Stimulated activated CD8-positive, alpha-beta memory T cell treated with anti-CD3 and anti-CD28 coated beads, Interleukin-12 subunit alpha, Interleukin-12 subunit beta, amount 100 ng/mL, for 24 hours (primary cell): ENCODE results near the gene PPM1L.
"Not testable (repeated sequence)": the region's sequence is repeated elsewhere in the genome, so short reads cannot be mapped to it uniquely, and the experiment has no call there.

Experiments used
- DNase-seq: peaks from one replicate; pipeline ENCODE4 v3.0.0-alpha.2; 2020; ENCODE audit errors: extremely low read depth

Gene PPM1L

DNA sequence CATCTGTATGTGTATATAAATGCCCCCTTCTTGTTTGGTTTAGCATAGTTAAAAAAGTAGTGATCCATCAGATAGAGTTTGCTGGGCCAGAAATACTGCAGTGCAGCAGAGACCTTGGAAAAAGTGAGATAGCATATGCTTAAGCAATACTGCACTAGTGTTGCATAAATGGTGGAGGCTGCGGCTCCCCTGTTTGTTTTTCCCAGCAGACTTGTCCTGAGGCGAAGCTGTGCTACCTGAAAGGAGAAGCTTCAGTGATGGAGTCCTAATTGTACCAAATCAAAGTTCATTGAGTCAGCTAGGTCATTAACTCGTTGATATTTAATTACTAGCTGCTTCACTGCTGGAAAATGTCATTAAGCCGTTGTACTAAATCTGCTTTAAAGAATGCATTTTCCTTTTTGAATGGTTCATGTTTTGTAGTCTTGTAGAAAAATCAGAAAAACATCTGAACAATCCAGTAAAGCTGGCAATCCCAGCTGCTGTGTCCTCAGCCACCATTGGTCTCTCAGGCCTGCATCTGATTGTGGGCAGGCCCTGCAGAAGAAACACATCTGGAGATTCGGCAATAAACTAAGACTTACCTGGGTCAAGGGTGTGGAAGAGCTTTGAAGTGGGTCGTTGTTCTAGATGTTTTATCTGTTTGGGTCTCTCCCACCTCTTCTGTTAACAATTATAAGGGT, 179.5 kb downstream of the PPM1L start:
- DNase-seq: no peak

DNA sequence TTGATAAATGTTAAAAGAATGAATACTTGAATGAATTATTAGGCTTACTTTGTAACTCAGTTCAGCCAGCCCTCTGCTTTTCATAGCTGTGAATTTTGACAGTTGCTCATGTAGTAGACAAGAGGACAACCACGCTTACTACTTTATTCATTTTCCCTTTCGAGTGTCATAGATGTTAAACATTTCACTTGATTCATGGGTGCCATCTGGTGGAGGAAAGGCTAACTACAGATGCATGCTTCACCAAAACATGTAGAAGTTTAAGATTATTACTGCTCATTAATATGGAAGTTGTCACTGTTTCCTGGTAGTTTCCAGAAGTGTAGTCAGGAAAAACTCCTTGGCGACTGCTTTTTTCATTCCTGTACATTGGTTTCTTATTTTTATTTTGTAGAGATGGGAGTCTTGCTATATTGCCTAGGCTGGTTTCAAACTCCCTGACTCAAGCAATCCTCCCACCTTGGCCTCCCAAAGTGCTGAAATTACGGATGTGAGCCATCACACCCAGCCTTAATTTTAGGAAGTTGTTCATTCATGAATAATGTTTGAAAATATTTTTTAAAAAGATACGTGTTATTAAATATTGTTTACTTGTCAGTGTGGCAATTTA, 186.0 kb downstream of the PPM1L start:
- peak; percentile 11 for DNase-seq

- no peak for DNase-seq
These were observed 188.0 kb downstream of the PPM1L start for GRCh38 chr3:160943996-160944395.

GRCh38 chr3:160945336-160945735, 189.3 kb downstream of the PPM1L start:
- no peak for DNase-seq

DNA sequence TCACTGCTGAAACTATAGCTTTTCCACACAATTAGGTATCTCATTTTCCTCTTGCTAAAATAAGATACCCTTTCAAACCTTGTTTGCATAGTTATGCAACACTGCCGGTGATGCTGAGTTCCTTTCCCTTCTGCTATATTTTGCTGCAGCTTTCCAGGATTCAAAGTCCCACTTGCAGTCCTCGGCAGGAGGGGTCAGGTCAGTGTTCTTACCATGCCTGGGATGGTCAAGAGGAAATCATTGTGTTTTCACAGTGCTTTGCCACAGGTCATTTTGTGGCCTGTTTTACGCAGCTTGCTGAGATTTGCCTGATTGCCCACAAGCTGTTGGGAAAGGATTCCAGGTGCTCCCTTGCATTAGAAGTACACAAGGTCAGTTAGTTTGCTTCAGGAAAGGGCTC, 192.2 kb downstream of the PPM1L start:
- no peak for DNase-seq

- no peak for DNase-seq
These were observed 193.4 kb downstream of the PPM1L start for GRCh38 chr3:160949460-160949859.

- DNase-seq: no peak
These were observed 194.5 kb downstream of the PPM1L start for GRCh38 chr3:160950542-160950941.

- DNase-seq: no peak
These were observed 194.9 kb downstream of the PPM1L start for GRCh38 chr3:160950954-160951353.

- no peak for DNase-seq
These were observed 195.8 kb downstream of the PPM1L start for GRCh38 chr3:160951642-160952487.

- DNase-seq: no peak
These were observed 197.7 kb downstream of the PPM1L start for GRCh38 chr3:160953686-160954085.

GRCh38 chr3:160956785-160957184, 200.8 kb downstream of the PPM1L start:
- DNase-seq: no peak

GRCh38 chr3:160960568-160960967, 204.5 kb downstream of the PPM1L start:
- no peak for DNase-seq

- no peak for DNase-seq
These were observed 207.9 kb downstream of the PPM1L start for GRCh38 chr3:160963949-160964348.

DNA sequence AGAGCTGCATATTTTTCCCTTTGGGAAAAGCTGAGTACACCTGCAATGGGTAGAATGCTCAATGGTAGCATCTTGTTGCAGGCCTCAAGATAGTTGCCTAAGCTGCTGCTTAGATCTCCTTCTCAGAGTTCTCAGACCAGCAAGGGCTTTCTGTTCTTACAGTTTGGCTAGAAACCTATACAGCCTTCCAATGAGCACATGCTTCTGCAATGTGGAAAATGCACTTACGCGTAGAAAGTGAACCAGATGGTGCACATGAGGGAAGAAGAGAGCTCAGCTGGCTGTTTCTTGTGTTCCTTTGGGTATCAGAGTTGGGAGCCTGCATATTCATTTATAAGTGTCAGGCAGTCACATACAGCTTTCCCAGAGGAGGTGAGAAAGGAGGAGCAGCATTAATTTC, 212.7 kb downstream of the PPM1L start:
- DNase-seq: no peak

DNA sequence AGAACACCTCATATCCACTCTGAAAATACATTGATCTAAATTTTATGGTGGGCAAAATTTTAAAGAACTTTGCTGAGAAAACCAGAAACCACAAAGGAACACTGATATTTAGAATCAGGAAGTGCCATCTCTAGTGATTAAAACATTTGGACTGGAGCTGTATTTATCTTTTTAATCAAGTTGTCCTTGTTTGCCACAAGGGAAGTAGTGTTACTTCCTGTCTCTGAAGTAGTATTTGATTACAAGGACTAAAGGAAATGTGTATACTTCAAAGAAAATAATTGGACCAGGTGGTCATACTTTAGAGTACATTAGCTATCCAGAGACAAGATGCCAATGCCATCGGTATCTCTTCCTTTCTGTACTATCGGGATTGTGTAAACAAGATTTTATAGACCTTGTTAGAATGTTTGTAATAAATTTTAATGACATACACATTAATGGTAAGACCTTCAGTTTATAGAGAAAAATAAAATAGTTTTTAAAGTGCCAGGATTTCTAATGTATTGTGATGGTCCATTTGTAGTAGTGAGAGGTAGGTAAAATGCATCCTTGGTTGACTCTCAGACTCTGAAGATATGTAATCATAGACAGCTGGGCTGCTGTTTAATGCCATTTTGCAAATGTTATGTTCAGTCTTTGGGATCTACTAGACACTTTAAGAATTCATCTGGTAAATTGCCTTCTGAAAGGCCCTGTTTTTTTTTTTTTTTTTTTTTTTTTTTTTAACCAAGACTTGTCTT, 217.2 kb downstream of the PPM1L start:
- no peak for DNase-seq

GRCh38 chr3:160977773-160978172, 221.7 kb downstream of the PPM1L start:
- DNase-seq: no peak

DNA sequence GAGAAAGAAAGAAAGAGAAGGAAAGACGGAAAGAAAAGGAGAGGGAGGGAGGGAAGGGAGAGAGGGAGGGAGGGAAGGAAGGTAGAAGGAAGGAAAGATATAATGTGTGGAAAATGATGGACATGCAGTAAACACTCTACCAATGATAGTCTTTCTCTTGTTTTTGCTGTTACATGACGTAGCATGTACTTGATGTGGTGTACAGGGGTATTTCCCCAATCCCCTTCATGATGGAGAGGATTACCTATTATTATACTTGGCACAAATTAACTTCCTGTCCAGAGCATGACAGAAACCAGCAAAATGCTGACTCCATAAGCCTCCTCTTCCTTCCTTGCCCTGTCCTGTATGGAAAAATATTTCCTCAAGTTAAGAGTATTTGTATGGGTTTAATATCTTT, 224.7 kb downstream of the PPM1L start:
- no peak for DNase-seq

GRCh38 chr3:160981217-160981938, 225.3 kb downstream of the PPM1L start:
- no peak for DNase-seq

- no peak for DNase-seq
These were observed 226.5 kb downstream of the PPM1L start for GRCh38 chr3:160982491-160982890.

DNA sequence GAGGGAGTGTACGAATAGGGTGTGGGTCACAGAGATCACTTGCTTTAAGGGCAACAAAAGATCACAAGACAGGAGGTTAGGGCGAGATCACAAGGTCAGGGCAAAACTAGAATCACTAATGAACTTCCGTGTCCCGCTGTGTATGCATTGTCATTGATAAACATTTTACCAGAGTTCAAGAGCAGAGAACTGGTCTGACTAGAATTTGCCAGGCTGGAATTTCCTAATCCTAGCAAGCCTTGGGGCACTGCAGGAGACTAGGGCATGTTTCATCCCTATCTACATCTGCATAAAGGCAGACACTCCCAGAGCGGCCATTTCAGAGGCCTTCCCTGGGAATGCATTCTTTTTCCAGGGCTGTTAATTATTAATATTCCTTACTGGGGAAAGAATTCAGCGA, 227.9 kb downstream of the PPM1L start:
- DNase-seq: not testable (repeated sequence)

DNA sequence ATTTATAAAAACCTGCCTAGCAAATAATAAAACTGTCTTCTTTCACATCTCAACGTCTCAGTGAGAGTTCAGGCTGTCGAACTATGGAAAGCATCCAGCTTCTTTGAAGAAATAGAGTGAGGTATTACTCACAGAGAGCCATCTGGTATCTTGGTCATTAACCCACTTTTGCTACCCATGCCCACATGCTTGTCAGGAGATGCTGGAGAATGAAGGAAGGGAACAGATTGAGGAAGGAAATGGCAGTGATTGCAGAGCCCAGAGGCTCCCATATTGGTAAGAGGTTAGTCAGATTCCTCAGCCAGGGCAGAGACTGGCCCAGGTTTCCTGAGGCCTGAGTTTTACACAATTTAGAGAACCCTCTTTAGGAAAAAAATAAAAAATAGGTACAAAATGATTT, 230.0 kb downstream of the PPM1L start:
- no peak for DNase-seq
